ENCODE data around the gene TSACC. TPM values are rescaled to one million over a fixed set of nuclear protein-coding genes. Genes with fewer than 3 reads are reported as not detected.

The TSACC gene
- total RNA-seq (not detected), total RNA-seq (0 to 0.74 (median 0.17) reads per million in 172 experiments)
- 0.58 TPM for polyA plus RNA-seq (2013, experiment 1 of 2)
- polyA plus RNA-seq (2013, experiment 2 of 2) = 0.39 TPM

GRCh38 chr1:156338180-156338976 is at the start of gene TSACC, which contains the start of gene CCT3:
TSACC (plus strand) TSS chr1:156338526; CDS start chr1:156339758, 1,232 bp downstream.
CCT3 (minus strand) TSS chr1:156338292; CDS start chr1:156338184, 108 bp downstream.
- H3K4me1 Mint-ChIP-seq (ENCODE audit: low read depth) = peaks cover 41% of the 10 kb centered on the region
- peaks cover 44% of the 10 kb centered on the region for H3K36me3 Mint-ChIP-seq (ENCODE audit: low read depth)
- no peak for TF ChIP-seq CTCF (IDR thresholded peaks at IDR 0.05)

GRCh38 chr1:156289857-156290256 is 48.5 kb upstream of the TSACC start:
- Mint-ChIP-seq H3K4me3 (no peak overlapping the region), H3K27me3 (no peaks in the 10 kb centered on the region), H3K36me3 (ENCODE audit: low read depth) (peaks cover 21% of the 10 kb centered on the region), H3K27ac (peak overlapping the region; percentile 36), H3K9me3 (no peaks in the 10 kb centered on the region), H3K4me1 (ENCODE audit: low read depth) (peaks cover 11% of the 10 kb centered on the region)
- DNase-seq (no peak), ATAC-seq (ENCODE audit: poor library complexity) (no peak)
- CTCF ChIA-PET = no interaction called here
- no peaks in the 10 kb centered on the region for H3K27me3 ChIP-seq (ENCODE audit: control insufficient read depth in 1 of 2, insufficient read depth in 2 of 2, low read length in 2 of 2)
- H3K36me3 ChIP-seq (ENCODE audit: insufficient read depth, low read length) = peaks cover 41% of the 10 kb centered on the region
- TF ChIP-seq CTCF (IDR thresholded peaks at IDR 0.05) = no peak
- H3K4me1 ChIP-seq (ENCODE audit: insufficient read depth, low read length) = peaks cover 12% of the 10 kb centered on the region
- POLR2A ChIA-PET = no interaction called here
- H3K27ac ChIP-seq (ENCODE audit: low read depth in 1 of 2, low read length in 2 of 2) = no peak overlapping the region
- H3K9me3 ChIP-seq (ENCODE audit: control insufficient read depth in 1 of 2, insufficient read depth in 1 of 2, low read length in 2 of 2) = no peaks in the 10 kb centered on the region
- intact Hi-C loops (cut with DNase I, micrococcal nuclease) = no loop called here
- H3K4me3 ChIP-seq (ENCODE audit: low read length) = no peak overlapping the region

More at GRCh38 chr1:156338180-156338976, at the start of gene TSACC, which contains the start of gene CCT3:
- Histone ChIP-seq H3K4me3 (ENCODE audit: low read length) (peak within 1 kb of the TSS; percentile 84), H3K4me1 (ENCODE audit: insufficient read depth, low read length) (peaks cover 23% of the 10 kb centered on the region), H3K27me3 (ENCODE audit: control insufficient read depth in 1 of 2, insufficient read depth in 2 of 2, low read length in 2 of 2) (no peaks in the 10 kb centered on the region), H3K9me3 (ENCODE audit: control insufficient read depth in 1 of 2, insufficient read depth in 1 of 2, low read length in 2 of 2) (no peaks in the 10 kb centered on the region), H3K36me3 (ENCODE audit: insufficient read depth, low read length) (peaks cover 25% of the 10 kb centered on the region), H3K27ac (ENCODE audit: low read depth in 1 of 2, low read length in 2 of 2) (peak within 1 kb of the TSS; percentile 79 to 96)
- H3K4me3 Mint-ChIP-seq = peak within 1 kb of the TSS; percentile 87
- DNase-seq = peak; percentile 98 to 100 (median 99)
- peak within 1 kb of the TSS; percentile 88 for H3K27ac Mint-ChIP-seq
- no peaks in the 10 kb centered on the region for H3K27me3 Mint-ChIP-seq
- CTCF ChIA-PET = interaction anchor here (1.6 kb wide), 1 partner anchor 367 kb away, joined by 3 read pairs; the partner anchor contains the start of gene CRABP2
- peak; percentile 95 for ATAC-seq (ENCODE audit: poor library complexity)
- POLR2A ChIA-PET = interaction anchor here (1.0 to 2.0 kb wide), 4 partner anchors 55 to 162 kb away, joined by 3 to 17 read pairs (median 4); partner anchors contain the start of genes MEF2D, PMF1, SMG5 and TMEM79
- intact Hi-C loops (cut with DNase I, micrococcal nuclease) = loop anchor here in 1 of 2 experiments (1.0 to 5.0 kb wide), 3 partner anchors 56 to 146 kb away; partner anchors contain the start of genes PMF1, SLC25A44 and SMG5
- no peaks in the 10 kb centered on the region for H3K9me3 Mint-ChIP-seq

- no peak overlapping the region for H3K27ac ChIP-seq (ENCODE audit: low read depth in 1 of 2, low read length in 2 of 2)
- H3K4me3 Mint-ChIP-seq = no peak overlapping the region
- H3K27me3 Mint-ChIP-seq = no peaks in the 10 kb centered on the region
- intact Hi-C loops (cut with DNase I, micrococcal nuclease) = no loop called here
- H3K36me3 ChIP-seq (ENCODE audit: insufficient read depth, low read length) = peaks cover 28% of the 10 kb centered on the region
- peak overlapping the region; percentile 44 for H3K27ac Mint-ChIP-seq
- H3K4me1 ChIP-seq (ENCODE audit: insufficient read depth, low read length) = peaks cover 19% of the 10 kb centered on the region
- DNase-seq = peak in 5 of 14 experiments; percentile 6 to 55 (median 25)
- H3K9me3 Mint-ChIP-seq = no peaks in the 10 kb centered on the region
- ATAC-seq (ENCODE audit: poor library complexity) = no peak
- ChIA-PET POLR2A (interaction anchor here (1.0 kb wide), 1 partner anchor 8 kb away, joined by 5 read pairs; no protein-coding TSS in a partner anchor), CTCF (no interaction called here)
- no peaks in the 10 kb centered on the region for H3K27me3 ChIP-seq (ENCODE audit: control insufficient read depth in 1 of 2, insufficient read depth in 2 of 2, low read length in 2 of 2)
- TF ChIP-seq CTCF (IDR thresholded peaks at IDR 0.05) = no peak
- H3K4me3 ChIP-seq (ENCODE audit: low read length) = no peak overlapping the region
- no peaks in the 10 kb centered on the region for H3K9me3 ChIP-seq (ENCODE audit: control insufficient read depth in 1 of 2, insufficient read depth in 1 of 2, low read length in 2 of 2)
- peaks cover 26% of the 10 kb centered on the region for H3K36me3 Mint-ChIP-seq (ENCODE audit: low read depth)
- peaks cover 21% of the 10 kb centered on the region for H3K4me1 Mint-ChIP-seq (ENCODE audit: low read depth)
Observed at GRCh38 chr1:156291226-156292061, 46.9 kb upstream of the TSACC start.
